Activated CD4-positive, CD25-positive, alpha-beta regulatory T cell treated with anti-CD3 and anti-CD28 coated beads, Interleukin-2, amount 50 U/mL, for 72 hours (primary cell): ENCODE results near the gene ERBB2.
"Not testable (repeated sequence)": the region's sequence is repeated elsewhere in the genome, so short reads cannot be mapped to it uniquely, and the experiment has no call there.

Source experiments
- DNase-seq: peaks from one replicate; pipeline ENCODE4 v3.0.0; 2021

The ERBB2 gene

GRCh38 chr17:39748444-39749034 is 48.7 kb downstream of the ERBB2 start:
- DNase-seq = not testable (repeated sequence)

GRCh38 chr17:39750131-39751015 is 50.5 kb downstream of the ERBB2 start:
- no peak for DNase-seq

DNA sequence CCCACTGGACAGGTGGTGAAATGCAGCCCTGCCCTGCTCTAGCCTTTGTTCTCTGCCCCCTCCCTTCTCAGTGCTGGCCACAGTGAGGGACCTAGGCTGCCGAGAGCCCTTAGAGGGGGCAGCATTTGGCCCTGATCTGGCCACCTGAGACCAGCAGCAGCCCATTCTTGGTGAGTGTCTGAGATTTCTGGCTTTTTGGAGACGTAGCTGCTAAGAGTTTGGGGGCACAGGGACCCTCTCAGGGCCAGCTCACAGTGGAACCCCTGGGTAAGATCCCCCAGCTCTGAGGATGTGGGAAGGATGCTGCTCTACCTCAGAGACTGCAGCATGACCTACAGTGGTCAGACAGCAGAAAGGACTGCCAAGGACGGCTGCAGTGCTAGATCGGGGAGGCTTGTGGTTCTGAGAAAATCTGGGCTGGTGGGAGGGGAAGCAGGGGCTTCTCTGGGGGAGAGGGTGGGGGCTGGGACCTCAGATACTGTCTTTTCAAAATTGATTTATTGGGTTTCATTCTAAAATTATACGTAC is 51.2 kb downstream of the ERBB2 start:
- DNase-seq = no peak

GRCh38 chr17:39751637-39752036 is 51.8 kb downstream of the ERBB2 start:
- DNase-seq = peak; percentile 31

GRCh38 chr17:39752241-39752881 is 52.5 kb downstream of the ERBB2 start:
- DNase-seq = peak; percentile 17

DNA sequence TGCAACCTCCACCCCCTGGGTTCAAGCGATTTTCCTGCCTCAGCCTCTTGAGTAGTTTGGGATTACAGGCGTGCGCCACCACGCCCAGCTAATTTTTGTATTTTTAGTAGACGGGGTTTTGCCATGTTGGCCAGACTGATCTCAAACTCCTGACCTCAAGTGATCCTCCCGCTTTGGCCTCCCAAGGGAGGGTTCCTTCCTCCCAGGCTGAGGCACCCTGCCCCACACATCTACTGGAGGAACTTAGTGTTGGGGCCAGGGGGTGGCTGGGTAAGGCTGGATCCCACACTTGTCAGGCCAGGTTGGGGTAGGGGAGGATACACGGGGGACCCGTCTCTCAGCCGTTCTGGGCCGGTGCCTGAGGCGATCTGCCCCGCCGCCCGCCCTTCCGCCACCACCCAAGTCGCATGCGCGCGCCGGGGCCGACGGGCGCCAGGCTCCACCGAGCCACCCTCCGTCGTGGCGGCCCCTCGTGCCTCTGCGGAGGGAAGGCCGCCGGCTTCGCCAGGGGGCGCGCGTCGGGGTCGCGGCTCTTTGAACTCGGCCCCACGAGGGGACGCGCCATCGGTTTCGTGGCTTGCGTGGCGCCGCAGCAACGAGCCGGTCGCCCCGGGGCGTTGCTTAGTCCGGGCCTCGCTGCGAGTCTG is 53.8 kb downstream of the ERBB2 start:
- DNase-seq = peak; percentile 75

DNA sequence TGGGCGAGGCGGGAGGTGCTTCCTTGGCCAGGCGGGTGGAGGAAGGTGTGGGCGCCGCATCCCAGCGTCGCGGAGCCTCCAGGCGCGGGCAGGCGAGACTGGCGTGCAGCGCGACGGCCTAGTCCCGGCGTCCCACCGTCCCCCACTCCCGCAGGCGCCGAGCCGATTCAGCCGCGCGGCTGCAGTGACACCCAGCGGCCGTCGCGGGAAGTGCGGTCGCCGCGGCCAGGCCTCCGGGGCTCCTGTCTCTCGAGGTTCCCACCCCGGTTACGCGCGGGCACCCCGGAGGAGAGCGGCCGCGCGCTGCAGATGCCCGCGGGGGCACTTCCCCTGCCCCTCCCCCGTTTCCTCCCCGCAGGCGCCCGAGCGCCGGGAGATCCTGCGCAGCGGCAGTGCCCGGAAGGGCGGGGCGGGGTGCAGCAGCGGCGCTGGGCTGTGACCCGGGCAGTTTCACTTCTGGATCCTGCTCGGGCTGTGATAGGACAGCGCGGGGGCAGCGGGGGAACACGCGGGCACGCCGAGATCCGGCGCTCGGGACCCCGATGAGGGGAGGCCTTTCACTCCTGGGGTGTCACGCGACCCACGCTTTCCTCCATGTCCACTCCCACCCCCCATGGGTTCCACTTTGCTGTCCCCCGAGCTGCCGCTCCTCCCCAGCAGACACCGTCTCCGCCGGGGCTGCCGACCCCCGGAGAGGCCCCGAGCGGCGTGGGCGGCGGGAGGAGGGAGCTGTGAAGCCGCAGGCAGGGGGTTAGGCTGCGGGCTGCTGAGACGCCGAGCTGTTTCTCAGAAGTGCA is 54.5 kb downstream of the ERBB2 start:
- peak; percentile 97 for DNase-seq

DNA sequence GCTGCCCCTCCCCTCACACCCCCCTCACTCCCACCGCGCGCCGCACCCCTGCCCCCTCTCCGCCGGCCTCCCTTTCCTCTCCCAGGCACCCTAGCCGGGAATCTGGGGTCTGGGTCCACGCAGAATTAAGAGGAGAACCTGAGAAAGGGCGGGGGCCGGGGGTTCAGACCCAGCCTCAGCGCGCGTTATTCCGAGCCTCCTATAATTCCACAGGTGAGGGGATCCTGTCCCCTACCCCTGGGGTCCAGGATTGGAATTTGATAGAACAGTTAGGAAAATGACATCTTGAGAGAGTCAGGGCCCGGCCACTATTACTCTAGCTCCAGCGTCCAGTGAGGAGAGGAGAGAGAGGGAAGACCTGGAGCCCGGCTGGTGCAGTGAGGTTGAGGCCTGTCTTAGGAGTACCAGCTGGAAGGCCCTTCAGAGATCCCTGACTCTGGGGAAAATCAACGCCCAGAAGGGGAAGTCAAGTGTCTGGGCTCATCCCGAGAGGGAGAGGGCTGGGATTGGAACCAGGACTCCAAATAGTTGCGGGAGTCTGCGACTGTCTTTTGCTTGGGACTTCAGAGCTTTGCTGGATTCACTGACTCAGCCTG is 55.2 kb downstream of the ERBB2 start:
- DNase-seq = no peak

GRCh38 chr17:39755554-39756379 is 55.9 kb downstream of the ERBB2 start:
- DNase-seq = peak; percentile 53

DNA sequence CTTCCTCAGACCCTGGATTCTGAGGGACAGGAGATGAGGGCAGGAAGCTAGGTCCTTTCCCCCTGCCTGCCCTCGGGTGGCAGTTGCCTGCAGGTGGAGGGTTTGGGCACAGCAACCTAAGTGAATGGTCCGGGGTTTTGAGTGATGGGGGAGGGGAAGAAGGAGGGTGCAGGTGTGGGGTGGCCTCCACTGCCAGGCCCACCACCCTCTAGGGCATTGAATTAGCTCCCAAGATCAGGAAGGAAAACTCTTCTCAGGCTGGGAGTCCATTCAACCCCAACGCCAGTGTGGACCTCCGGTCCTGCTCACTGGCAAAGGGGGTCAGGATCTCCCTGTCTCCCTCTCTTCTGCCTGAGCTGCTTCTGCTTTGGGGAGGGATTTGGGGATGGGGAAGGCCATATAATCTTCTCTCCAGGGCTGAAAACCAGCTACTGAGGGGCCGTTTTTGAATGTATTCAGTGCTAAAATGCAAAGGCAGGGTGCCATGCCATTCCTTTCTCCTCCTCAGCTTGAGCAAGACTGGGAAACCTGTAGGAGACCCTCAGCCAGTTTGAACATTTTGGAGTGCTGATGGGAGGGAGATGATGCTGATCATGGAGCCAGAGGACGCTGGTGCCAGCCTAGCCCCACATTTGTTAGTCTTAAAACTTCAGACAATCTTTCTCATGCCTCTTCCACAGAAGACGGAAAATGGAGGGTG is 56.7 kb downstream of the ERBB2 start:
- DNase-seq = no peak

GRCh38 chr17:39757176-39757662 is 57.4 kb downstream of the ERBB2 start:
- DNase-seq = no peak

DNA sequence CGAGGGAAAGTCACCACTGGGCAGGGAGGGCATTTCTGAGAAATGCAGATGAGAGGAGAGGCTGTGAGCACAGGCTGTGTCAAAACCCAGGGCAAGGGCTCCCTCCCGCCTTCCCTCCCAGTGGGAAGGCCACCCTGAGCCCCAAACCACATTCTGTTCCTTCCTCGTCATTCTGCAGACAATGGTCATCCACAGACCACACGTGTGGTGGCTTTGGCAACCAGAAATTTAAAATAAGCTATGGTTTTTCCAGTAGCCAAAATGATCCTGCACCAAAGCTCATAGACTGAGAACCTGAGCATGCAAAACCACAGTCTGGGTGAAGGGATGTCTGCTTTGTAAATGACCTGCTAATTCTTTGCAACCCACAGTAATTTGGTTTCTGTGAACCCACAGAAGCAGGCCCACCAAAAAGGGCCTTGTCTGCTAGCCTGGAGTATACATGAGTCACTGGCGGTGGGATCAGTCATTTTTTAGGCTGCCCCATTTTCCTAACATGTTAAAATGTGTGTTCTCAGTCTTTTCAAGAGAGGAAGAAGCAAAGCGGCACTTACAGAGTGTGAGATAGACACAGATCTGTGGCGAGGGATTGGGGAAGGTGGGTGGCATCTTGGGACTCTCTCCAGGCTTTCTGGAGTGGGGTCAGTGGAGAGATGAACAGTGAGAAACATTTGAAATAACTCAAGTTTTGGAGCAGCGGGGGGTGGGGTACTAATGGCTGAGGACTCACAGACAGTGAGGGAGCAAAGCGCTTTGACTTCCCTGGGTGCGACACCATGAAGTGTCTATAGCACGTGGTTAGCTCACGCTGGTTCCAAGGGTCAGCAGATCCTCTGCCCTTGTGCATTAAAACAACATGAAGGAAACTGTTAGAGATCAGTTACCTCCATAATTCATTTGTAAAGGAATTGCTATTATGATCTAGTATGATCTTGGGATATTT is 58.3 kb downstream of the ERBB2 start:
- DNase-seq = peak; percentile 51

DNA sequence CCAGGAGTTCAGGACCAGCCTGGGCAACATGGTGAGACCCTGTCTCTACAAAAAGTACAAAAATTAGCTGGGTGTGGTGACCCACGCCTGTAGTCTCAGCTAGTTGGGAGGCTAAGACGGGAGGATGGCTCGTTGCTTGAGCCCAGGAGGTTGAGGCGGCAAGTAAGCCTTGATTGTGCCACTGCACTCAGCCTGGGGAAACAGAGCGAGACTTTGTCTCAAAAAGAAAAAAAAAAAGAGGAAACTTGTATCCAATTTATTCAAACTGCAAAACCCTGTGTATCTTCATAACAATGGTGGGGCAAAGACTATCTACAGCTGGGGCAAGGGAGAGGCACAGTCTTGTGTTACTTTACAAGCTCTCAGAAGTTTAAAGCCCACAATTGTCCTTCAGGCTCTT is 59.3 kb downstream of the ERBB2 start:
- no peak for DNase-seq

GRCh38 chr17:39761861-39762496 is 62.1 kb downstream of the ERBB2 start:
- DNase-seq = no peak

DNA sequence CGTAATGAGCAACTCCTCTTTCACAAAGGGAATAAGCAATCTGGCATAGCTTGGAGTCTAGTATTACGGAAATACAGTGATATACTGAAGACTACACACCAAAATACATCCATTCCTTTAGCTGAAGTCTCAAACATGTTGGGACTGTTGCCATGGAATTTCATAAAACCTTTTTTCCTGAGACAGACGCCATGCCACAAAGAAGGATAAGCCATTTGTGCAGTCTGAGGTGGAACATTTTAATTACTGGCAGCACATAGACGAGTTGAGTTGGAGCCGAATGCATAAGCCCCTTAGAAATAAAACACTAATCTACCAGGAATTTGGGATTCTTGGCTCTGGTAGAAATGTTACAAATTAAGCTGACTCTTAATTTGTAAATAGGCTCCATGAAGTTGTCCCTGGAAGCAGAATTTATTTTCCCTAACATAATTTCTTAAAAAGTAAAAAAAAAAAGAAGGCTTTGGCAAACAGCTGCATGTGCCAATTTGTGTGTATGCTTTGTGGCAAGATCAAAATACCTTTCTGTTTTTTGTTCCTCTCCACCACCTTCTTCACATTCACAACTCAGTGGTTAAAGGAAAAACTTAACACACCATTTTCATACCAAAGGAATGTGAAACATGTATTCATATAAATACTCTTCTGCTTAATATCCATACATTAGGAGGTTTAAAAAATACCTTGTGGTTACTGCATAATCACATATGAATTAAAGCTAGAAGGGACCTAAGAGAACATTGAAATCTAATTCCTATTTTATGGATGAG is 63.4 kb downstream of the ERBB2 start:
- no peak for DNase-seq

DNA sequence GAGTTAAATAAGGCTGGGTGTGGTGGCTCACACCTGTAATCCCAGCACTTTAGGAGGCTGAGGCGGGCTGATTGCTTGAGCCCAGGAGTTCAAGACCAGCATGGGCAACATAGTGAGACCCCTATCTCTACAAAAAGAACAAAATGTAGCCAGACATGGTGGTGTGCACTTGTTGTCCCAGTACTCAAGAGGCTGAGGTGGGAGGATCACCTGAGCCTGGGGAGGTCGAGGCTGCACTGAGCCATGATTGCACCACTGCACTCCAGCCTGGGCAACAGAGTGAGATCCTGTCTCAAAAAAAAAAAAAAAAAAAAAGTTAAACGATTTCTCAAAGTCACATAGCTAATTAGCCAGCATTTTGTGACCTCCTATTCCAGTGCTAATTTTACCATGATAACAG is 64.3 kb downstream of the ERBB2 start:
- DNase-seq = not testable (repeated sequence)

GRCh38 chr17:39765175-39765574 is 65.3 kb downstream of the ERBB2 start:
- no peak for DNase-seq

DNA sequence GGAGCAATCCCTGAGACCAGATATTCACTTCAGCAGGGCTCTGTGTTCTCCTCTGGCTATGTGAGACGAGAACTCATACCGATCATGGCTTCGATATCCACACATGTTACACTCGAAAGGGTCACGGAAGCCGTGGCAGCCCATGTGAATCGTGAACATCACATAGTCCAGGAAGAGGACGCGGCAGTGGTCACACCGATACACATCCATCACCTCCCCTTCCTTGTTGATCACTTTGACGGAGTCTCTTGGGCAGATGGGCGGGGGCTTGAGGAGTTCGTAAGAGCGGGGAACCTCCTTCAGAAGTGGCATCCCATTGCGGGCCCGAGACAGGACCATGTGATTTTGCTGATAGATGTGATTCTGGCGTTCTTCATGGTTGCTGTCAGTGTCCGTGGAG is 65.9 kb downstream of the ERBB2 start:
- DNase-seq = no peak
